Tibial artery (tissue), 4 donors: Measurements from ENCODE around the gene PYCR2.
"Not testable (repeated sequence)": the region's sequence is repeated elsewhere in the genome, so short reads cannot be mapped to it uniquely, and the experiment has no call there.

Experiments
- DNase-seq, 2 donors: peaks; one replicate each; pipeline ENCODE4 v3.0.0-alpha.2; 2019
- H3K27ac ChIP-seq, 2 donors: fragments of 200-600 bp; sonication (generic) in 1 of 2; 1 replicate in 1 of 2; 2 replicates in 1 of 2; pipeline ENCODE4 v1.5.1; 2018 to 2019; ENCODE audit warnings: mild to moderate bottlenecking in 1 of 2
- H3K27me3 ChIP-seq, 2 donors: fragments of 200-600 bp; sonication (generic) in 1 of 2; one replicate each; pipeline versions ENCODE4 v1.5.1 to v1.6.0; 2016 to 2019
- H3K36me3 ChIP-seq, 3 donors: fragments of 200-600 bp; sonication (generic) in 2 of 3; one replicate each; pipeline ENCODE4 v1.5.1; 2016 to 2019; ENCODE audit warnings: mild to moderate bottlenecking in 2 of 3
- H3K4me1 ChIP-seq, 4 donors: fragments of 200-600 bp; sonication (generic) in 2 of 4; 1 replicate in 3 of 4; 2 replicates in 1 of 4; pipeline ENCODE4 v1.5.1; 2016 to 2019
- H3K4me3 ChIP-seq, 2 donors: fragments of 200-600 bp; sonication (generic) in 1 of 2; 1 replicate in 1 of 2; 2 replicates in 1 of 2; pipeline ENCODE4 v1.5.1; 2018 to 2019; ENCODE audit warnings: mild to moderate bottlenecking in 2 of 2
- H3K9me3 ChIP-seq, 3 donors: fragments of 200-600 bp; sonication (generic) in 1 of 3; one replicate each; pipeline ENCODE4 v1.5.1; 2016 to 2019
- intact Hi-C: fragments of 100-400 bp; cut with DNase I; formaldehyde crosslinking; loops from one replicate; pipeline ENCODE4 v1.15.0; 2023; ENCODE audit warnings: low total_unique reads
- TF ChIP-seq, protein P1 (sequence below), 2 experiments: fragments of 200-600 bp in 1 of 2; fragments of 450-650 bp in 1 of 2; IDR thresholded peaks; one replicate each; pipeline ENCODE4 v1.5.1; 2017 to 2019; ENCODE audit warnings: antibody characterized with exemption in 2 of 2, mild to moderate bottlenecking in 1 of 2, moderate library complexity in 1 of 2

Gene PYCR2

DNA sequence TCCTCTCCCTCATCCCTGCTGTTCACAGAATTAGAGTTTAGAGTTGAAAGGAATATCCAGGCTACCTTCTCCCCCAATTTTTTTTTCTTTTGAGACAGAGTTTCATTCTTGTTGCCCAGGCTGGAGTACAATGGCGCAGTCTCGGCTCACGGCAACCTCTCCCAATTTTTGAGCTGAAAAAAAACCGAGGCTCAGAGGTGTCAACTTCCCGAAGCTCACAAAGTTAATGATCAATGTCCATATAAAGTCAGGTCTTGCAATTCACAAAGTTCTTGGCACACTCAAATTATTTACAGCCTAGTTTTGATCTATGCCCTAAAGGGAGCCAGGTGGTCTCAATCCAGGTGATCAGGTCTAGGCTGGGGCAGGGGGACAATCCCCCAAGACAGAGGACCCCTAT lies 34.3 kb downstream of the PYCR2 start:
- intact Hi-C loops, result no loop called here
- TF ChIP-seq, protein P1, sequence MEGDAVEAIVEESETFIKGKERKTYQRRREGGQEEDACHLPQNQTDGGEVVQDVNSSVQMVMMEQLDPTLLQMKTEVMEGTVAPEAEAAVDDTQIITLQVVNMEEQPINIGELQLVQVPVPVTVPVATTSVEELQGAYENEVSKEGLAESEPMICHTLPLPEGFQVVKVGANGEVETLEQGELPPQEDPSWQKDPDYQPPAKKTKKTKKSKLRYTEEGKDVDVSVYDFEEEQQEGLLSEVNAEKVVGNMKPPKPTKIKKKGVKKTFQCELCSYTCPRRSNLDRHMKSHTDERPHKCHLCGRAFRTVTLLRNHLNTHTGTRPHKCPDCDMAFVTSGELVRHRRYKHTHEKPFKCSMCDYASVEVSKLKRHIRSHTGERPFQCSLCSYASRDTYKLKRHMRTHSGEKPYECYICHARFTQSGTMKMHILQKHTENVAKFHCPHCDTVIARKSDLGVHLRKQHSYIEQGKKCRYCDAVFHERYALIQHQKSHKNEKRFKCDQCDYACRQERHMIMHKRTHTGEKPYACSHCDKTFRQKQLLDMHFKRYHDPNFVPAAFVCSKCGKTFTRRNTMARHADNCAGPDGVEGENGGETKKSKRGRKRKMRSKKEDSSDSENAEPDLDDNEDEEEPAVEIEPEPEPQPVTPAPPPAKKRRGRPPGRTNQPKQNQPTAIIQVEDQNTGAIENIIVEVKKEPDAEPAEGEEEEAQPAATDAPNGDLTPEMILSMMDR (IDR thresholded peaks at IDR 0.05), result no peak

DNA sequence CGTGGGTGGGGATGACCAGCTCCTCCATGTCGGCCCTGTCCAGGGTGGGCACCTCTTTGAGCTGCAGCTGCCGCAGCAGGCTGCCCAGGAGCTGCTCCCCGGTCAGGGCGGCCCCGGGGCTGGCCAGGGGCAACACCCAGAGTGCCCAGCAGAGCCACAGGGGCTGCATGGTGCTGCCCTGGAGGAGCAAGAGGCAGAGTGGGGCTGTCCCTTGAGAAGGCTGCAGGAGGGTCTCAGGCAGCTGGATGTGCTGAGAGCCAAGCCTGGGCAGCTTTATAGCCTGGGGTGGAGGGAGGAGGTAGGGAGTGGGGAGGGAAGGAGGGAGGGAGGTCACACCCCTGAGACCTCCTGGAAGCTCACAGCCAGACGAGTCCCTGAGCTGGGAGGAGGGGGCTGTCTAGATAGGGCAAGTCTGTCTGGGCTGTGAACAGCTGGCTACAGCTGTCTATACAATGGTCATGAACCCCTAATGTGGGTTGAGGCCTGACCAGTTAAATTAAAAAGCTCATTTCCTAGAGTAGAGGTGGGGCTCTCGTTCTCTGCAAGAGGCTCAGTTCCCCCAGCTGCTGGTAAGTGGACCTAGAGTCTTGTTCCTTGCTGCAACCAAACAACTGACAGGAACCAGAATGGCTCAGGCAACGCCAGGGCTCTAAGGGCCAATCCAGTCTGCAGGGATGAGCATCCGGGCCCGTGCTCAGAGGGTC lies 35.0 kb downstream of the PYCR2 start, which contains the start of gene LEFTY1:
Gene LEFTY1 (minus strand): TSS at position 249 of the 704 bp plus-strand sequence. CDS start 80 bp downstream, at position 169.
- Histone ChIP-seq H3K36me3 (no peaks in the 10 kb centered on the region), H3K4me3 (no peak within 1 kb of the TSS), H3K27me3 (peaks cover 0 to 12% of the 10 kb centered on the region in 2 donors), H3K4me1 (peaks cover 0 to 9% (median 0%) of the 10 kb centered on the region in 4 donors), H3K27ac (no peak within 1 kb of the TSS), H3K9me3 (no peaks in the 10 kb centered on the region)
- DNase-seq, result no peak
- TF ChIP-seq, protein P1 (IDR thresholded peaks at IDR 0.05), result no peak
- intact Hi-C loops, result no loop called here

More for the DNA sequence above, 34.3 kb downstream of the PYCR2 start:
- H3K4me3 ChIP-seq, result no peak overlapping the region
- no peaks in the 10 kb centered on the region for H3K9me3 ChIP-seq
- no peaks in the 10 kb centered on the region for H3K36me3 ChIP-seq
- H3K27me3 ChIP-seq, result peaks cover 0 to 12% of the 10 kb centered on the region in 2 donors
- no peak overlapping the region for H3K27ac ChIP-seq
- no peak for DNase-seq
- H3K4me1 ChIP-seq, result peaks cover 0 to 9% (median 0%) of the 10 kb centered on the region in 4 donors

DNA sequence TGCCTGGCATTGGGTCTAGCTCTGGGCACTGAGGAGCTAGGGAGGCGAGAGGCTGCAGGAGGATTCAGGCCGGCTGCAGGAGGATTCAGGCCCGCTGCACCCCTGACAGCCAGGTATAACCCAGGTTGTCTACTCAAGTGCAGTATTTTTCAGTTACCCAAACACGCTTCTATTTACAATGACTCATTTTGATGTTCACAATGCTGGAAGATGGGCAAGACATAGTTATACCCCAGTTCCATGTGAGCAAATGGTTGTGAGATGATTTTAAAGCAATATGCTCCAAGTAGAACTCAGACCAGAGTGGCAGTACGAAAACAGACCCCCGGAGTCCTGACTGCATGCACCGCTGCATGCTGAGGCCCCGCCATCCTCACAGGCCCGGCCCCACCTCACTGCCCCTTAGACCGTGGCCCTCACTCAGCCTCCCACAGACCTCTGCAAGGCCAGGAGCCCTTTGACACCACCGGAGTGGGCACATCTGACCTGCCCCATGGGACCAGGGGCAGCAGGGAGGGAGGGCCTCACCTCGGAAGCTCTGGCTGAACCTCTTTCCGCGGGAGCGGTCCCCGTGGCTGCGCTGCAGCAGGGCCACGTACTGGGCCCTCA lies 35.7 kb downstream of the PYCR2 start:
- Histone ChIP-seq H3K9me3 (no peaks in the 10 kb centered on the region), H3K27me3 (peaks cover 0 to 12% of the 10 kb centered on the region in 2 donors), H3K4me1 (peaks cover 0 to 11% (median under 1%) of the 10 kb centered on the region in 4 donors), H3K36me3 (no peaks in the 10 kb centered on the region), H3K27ac (no peak overlapping the region), H3K4me3 (no peak overlapping the region)
- intact Hi-C loops, result no loop called here
- TF ChIP-seq, protein P1 (IDR thresholded peaks at IDR 0.05), result no peak
- DNase-seq, result no peak

DNA sequence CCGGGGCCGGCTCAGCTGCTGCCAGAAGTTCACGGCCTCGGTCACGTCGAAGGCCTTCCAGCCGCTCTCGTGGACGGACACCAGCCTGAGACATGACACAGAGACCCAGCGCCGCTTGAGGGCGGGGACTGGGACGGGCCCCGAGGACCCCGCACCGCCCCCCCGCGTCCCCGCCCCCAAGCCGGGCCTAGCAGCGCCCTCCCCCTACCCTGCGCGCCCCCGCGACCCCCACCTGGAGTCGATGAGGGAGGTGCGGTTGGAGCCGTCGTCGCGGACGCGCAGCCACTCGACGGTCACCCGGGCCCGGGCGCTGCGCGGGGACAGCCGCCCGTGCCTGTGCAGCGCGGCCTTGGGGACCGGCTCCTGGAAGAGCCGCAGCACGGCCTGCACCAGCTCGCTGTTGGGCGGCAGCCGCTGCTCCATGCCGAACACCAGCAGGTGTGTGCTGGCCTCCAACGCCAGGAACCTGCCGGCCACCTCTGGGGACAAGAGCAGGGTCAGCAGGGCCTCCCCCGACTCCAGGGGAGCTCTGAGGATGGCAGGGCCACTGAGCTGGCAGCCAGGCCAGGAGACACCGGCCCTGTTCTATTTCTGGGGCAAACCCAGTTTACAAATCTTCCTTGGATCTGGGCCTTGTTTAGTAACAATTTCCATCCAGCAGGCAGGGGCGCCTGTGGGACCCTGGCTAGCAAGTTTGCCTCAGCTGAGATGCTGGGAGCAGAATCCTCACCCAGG lies 36.3 kb downstream of the PYCR2 start:
- H3K9me3 ChIP-seq, H3K36me3 ChIP-seq, H3K4me3 ChIP-seq, H3K27ac ChIP-seq, intact Hi-C loops, DNase-seq: not testable (repeated sequence)
- peaks cover 0 to 12% of the 10 kb centered on the region in 2 donors for H3K27me3 ChIP-seq
- peaks cover 0 to 14% (median 4%) of the 10 kb centered on the region in 4 donors for H3K4me1 ChIP-seq

DNA sequence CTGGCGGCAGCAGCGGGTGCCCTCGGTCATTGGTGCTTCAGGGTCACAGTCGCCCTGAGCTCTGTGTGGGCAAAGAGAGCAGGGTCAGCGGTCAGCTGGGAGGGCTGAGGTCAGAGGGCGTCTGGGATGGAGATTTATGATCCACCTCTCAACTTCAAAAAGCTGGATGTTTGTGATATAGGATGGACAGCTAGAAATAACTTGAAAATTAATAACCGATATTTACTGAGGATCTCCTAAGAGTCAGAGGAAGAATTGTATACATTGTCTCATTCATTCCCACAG lies 37.1 kb downstream of the PYCR2 start:
- intact Hi-C loops, result no loop called here
- H3K4me1 ChIP-seq, result peaks cover 0 to 14% (median 4%) of the 10 kb centered on the region in 4 donors
- TF ChIP-seq, protein P1 (IDR thresholded peaks at IDR 0.05), result no peak
- H3K27me3 ChIP-seq, result peaks cover 0 to 12% of the 10 kb centered on the region in 2 donors
- H3K4me3 ChIP-seq, result no peak overlapping the region
- no peaks in the 10 kb centered on the region for H3K9me3 ChIP-seq
- no peak for DNase-seq
- H3K27ac ChIP-seq, result no peak overlapping the region
- H3K36me3 ChIP-seq, result no peaks in the 10 kb centered on the region
